DMS 273 (cell line): Measurements from ENCODE around the gene CORO2A.

ENCODE experiments used
- DNase-seq: peaks from one replicate; lab custom pipeline; 2025; ENCODE audit not compliant: unreplicated experiment; lab: John Stamatoyannopoulos, UW

The CORO2A gene, protein sequence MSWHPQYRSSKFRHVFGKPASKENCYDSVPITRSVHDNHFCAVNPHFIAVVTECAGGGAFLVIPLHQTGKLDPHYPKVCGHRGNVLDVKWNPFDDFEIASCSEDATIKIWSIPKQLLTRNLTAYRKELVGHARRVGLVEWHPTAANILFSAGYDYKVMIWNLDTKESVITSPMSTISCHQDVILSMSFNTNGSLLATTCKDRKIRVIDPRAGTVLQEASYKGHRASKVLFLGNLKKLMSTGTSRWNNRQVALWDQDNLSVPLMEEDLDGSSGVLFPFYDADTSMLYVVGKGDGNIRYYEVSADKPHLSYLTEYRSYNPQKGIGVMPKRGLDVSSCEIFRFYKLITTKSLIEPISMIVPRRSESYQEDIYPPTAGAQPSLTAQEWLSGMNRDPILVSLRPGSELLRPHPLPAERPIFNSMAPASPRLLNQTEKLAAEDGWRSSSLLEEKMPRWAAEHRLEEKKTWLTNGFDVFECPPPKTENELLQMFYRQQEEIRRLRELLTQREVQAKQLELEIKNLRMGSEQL

DNA sequence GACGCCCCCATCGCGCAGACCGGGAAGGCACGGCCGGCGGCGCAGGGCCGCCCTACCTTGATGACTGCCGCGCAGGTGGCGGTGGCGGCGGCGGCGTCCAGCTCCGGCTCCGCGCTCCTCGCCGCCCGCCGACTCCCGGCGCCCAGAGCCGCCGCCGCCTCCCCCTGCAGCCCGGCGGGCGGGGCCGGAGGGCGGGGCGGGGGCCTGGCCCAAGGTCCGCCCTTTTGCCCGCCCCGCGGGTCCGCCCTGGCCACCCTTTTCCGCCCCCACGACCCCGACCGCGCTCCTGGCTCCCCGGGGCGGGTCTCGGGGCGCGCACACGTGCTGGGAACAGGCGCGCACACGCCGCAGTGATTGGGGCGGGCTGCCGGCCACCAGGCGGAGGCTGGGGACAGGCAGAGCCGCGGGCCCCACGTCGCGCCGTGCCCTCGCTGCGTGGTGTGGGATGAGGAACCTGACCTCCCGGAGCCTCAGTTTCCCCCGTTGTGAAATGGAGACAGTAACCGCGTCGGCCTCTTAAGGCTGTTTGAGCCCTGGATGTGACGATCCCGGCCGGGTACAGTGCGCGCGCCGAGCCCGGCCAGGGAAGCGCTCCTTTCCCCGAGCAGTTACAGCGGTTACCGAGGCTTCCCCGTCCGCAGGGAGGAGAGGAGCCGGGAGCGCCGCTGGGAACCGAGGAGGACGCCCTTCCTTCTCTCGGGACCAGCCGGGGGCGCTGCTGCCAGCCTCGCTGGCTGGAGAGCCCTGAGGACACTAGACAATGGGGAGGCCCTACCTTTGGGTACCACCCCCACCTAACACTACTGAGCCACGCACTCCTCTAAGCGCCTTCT lies at the start of gene CORO2A:
CORO2A (minus strand) TSS at position 135 of the 833 bp plus-strand sequence. CDS start 34,977 bp downstream, outside the sequence.
- peak; percentile 88 for DNase-seq

DNA sequence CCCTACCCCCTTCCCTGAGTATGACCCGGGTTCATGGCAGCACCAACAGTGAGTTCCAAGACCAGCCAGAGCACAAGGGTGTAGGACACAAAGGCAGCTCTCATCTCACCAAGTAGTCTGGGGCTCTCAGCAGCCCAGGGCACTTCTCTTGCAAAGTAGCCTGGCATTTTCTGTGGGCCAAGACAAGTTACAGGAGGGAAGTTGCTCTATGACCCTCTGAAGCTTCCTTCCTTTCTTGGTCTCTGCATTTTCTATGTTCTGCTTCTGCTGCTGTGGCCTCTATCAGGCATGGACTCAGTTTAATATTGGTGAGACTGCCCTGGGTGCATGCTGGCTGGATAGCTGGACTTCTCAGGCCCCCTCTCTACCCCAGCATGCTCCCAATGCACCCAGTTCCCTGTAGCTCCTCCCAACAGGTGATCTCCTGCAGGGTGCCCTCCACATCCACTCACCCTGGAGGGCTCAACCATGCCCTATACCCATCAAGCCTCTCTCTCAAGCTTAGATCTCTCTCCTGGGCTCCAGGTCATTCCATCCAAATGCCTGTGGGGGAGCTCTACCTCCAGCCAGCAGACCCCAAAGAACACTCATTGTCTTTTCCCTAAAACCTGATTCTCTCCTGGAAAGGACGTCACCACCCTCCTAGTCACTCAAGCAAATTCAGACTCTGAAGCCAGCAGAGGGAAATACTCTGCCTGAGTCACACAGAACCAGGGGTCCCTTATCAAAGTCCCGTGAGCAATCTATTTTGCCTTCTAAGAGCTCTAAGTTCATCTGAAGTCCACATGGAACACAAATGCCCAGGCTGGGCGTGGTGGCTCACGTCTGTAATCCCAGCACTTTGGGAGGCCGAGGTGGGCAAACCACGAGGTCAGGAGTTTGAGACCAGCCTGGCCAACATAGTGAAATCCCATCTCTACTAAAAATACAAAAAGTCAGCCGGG lies 49.2 kb upstream of the CORO2A start:
- peak; percentile 13 for DNase-seq

DNA sequence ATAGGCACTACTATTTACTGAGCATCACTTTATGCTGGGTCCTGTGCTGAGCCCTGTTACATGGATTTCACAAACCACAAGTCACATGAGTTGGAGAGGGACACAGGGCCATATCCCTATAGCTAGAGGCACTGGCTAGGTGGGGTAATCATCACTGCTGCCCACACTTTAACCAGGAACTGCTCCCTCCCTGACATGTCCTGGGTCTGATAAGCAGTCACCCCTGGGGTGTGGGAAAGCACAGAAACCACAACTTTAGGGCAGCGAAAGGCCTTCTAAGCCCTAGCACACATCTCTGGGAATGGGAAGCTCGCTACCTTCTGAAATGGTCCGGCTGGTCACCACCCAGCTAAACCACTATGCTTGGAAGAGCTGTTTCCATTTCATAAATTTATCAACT lies 48.0 kb upstream of the CORO2A start:
- DNase-seq: no peak

DNA sequence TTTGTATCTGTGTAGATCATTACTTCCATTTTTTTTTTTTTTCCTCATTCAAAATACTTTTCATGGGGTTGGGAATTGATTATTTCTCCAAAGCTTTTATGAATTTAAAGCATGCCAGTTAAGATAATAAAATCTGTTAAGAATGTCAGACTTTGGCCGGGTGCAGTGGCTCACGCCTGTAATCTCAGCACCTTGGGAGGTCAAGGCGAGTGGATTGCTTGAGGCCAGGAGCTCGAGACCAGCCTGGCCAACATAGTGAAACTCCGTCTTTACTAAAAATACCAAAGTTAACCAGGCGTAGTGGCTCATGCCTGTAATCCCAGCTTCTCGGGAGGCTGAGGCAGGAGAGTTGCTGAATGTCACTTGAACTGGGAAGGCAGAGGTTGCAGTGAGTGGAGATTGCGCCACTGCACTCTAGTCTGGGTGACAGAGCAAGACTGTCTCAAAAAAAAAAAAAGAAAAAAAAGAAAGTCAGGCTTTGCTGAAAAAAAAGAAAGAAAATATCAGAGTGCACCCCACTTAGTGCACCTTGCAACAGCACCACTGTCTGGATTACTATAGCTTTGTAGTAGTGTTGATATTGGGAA lies 44.6 kb upstream of the CORO2A start:
- no peak for DNase-seq

DNA sequence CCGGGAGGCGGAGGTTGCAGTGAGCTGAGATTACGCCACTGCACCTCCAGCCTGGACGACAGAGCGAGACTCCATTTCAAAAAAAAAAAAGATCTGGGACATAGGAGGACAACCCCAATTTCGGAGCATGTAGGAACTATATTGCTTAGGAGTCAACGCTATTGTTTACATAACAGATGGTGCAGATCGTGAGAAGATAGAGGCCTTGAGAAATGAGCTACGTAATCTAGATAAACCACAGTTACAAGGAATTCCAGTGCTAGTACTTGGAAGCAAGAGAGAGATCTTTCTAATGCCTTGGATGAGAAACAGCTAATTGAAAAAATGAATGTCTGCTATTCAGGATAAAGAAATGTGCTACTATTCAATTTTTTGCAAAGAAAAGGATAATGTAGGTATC lies 42.7 kb upstream of the CORO2A start:
- DNase-seq: peak; percentile 18

DNA sequence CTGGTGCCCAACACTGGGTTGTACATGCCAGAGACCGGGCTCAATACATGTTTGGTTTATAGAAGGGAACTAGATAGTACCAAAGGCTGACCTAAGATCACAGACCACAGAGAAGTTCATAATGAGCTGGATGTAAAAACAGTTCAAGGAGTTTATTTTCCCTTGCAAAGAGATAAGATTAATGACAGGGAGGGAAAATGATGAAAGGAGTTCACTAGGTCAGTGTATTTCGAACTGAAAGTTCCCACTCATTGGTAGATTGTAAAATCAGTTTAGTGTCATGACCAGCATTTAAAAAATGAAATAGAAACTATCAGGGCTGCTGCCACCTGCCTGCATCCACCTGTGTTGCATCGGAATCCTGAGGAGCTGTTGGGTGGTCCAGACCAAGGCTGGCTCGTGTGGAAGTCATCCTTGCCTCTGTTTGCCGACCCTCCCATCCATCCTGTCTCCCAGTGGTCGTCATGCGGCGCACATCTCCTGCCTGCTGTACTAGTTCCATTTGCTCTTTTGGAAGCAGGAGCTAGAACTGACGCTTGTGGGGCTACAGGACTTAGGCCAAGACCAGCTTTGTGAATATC lies 41.9 kb upstream of the CORO2A start:
- no peak for DNase-seq

DNA sequence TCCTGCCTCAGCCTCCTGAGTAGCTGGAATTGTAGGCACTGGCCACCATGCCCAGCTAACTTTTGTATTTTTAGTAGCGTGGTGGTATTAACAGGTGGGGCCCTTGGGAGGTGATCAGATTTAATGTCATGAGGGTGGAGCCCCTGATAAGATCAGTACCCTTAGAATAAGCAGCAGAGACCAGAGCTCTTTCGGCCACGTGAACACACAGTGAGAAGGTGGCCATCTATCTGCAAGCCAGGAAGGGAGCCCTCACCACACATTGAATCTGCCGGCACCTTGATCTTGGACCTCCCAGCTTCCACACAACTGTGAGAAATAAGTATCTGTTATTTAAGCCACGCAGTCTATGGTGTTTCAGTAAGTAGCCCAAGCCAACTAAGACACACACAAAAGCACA lies 40.5 kb upstream of the CORO2A start:
- no peak for DNase-seq

DNA sequence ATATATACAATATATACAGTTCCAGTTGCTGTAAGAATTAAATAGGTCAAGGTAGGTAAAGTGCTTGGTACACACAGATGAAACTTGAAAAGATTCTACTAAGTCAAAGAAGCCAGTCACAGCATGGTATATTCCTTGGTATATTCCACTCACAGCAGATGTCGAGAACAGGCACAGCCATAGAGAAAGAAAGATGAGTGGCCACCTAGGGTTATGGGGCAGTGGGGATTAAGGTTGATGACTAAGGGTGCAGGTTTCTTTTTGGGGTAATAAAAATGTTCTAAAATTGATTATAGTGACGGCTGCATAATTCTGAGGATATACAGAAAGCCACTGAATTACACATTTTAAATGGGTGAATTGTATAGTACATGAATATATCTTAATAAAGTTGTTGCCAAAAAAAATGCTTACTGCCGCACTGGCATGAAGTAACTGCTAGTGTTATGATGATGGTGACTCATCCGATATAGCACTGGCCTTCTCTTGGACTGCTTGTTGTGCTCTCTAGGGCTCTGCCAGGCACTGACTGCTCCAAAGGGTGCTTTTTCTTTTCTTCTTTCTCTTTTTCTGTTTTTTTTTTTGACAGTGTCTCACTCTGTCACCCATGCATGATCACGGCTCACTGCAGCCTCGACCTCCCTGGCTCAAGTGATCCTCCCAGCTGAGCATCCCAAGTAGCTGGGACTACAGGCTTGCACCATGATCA lies 39.5 kb upstream of the CORO2A start:
- DNase-seq: no peak

DNA sequence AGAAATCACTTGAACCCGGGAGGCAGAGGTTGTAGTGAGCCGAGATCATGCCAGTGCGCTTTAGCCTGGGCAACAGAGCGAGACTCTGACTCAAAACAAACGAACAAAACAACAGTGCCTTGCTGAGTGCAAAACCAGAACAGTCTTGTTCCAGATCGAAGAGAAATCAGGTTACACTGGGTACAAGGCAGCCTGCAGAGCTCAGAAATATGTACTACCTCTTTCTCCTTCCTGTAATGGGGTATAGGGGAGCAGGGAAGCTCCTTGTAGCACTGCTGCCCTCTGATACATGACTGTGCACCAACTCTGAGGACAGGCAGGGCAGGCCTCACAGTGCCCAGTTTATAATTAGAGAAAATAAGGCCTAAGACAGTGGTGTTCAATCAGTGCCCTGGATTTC lies 38.4 kb upstream of the CORO2A start:
- no peak for DNase-seq

DNA sequence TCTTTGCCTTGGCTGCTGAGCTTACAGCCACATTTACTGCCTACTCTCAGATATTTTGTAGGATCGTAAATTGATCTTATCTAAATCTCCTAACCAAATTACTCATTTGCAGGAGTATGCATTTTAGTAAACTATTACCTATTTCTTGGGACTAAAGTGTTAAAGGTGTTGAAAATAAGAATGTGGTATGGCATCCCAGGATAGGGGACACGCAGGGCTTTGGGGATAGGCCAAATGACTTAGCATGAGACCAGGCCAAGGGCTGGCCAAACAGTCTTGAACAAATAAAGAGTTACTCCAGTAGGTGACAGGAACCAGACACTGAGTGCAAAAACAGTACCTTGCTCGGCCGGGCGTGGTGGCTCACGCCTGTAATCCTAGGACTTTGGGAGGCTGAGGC lies 37.9 kb upstream of the CORO2A start:
- DNase-seq: no peak

DNA sequence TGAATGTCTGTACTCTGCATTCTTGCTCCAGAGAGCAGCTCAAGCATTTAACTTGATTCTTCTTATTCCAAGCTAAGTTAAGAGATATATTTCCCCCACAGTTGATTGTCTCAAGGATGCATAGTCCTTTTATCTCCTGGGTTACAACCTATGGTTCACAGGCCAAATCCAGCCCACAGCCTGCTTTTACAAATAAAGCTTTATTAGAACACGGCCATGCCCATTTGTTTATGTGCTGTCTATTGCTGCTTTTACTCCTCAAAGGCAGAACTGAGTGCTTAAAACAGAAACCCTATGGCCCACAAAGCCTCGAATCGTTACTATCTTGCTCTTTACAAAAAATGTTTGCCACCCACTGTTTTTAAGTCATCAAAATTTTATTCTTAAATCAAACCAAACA lies 37.2 kb upstream of the CORO2A start:
- DNase-seq: no peak

DNA sequence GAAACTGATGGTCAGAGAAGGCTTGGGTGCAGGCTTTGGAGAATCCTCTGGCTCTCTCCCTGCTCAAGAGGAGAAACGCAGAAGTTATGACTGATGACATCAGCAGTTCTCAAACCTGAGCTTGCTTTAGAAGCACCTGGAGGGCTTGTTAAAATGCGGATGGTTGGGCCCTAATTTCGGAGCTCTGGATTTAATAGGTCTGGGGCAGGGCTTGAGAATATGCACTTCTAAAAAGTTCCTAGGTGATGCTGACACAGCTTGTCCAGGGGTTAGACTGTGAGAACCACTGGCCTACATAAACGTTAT lies 36.6 kb upstream of the CORO2A start:
- no peak for DNase-seq

DNA sequence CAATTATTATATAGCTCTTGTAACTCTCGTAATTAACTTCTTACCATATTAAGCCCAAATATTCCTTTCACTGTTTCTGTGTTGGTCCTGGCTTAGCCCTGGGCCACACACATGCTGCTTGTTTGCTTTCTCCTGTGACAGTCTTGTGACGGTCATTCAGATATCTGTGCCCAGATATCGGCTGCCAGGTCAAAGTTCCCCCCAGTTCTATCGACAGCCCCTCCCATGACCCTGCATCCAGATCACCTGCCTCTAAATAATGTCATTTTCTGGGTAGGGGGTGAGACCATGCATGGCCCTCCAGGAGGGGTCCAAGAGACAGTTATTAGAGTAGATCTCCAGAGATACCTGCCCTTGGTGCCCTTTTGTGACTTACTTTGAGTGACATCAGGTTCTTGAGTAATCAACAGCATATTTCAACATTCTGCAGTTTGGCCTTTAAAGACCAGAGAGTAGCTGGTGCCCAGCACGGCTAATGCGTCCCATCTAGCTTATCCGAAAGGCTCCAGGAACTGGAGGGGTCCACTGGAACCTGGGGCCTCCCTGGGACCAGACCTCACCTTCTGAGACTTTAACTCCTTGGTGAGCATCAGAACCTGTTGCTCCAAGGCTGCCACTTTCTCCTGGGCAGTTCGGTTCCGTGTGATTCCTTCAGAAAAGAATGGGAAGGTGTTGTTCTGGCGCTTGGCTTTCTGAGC lies 36.1 kb upstream of the CORO2A start:
- no peak for DNase-seq

DNA sequence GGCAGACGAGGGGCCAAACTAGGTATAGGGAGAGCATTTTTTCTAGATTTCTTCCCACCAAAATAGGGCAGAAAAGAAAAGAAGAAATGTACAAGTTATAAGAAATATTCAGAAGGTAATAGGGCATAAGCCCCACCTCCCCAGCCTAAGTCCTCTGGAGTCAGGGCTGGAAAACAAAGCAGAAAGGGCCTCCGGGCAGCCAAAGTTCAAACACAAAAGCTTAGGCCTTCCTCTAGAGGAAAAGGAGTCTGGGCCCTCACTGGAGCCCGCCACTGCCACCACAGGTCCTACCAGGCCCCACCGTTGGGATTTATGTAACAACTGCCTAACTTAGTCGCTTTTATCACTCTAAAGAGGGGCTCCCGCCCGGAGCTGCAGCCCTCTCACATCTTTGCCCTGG lies 35.4 kb upstream of the CORO2A start:
- DNase-seq: no peak

DNA sequence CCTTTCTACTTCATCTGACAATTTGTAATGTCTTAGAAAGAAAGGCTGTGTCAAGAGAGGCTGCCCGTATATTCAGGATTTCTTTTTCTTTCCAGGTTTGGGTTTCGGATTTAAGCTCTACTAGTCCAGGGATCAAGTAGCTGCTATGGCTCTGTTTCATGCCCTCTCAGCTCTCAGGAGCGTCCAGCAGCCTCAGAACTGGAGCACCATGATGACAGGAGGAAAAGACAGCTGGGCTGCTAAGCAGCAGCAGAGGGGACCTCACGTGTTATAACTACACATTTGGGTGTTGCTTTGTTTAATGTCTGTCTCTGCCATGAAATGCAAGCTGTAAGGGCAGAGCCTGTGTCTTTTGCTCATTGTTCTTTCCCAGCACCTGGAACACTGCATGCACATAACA lies 34.5 kb upstream of the CORO2A start:
- peak; percentile 82 for DNase-seq

DNA sequence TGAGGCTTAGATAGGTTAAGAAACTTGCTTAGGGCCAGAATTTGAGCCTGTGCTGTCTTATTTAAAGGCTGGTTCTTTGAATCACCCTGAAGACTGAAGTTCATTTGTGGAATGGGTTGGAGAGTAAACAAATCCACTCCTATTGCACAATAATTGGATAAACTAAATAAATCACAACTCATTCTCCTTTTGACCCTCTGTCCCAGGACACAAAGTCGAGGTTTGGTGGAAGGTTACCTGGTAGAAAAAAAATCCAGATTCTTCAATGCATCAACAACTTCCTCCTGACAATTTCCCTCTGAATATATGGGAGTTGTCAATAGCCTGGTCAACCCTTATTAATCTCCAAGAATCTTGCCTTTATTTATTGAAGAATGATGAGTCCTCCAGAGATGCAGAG lies 34.1 kb upstream of the CORO2A start:
- DNase-seq: no peak

DNA sequence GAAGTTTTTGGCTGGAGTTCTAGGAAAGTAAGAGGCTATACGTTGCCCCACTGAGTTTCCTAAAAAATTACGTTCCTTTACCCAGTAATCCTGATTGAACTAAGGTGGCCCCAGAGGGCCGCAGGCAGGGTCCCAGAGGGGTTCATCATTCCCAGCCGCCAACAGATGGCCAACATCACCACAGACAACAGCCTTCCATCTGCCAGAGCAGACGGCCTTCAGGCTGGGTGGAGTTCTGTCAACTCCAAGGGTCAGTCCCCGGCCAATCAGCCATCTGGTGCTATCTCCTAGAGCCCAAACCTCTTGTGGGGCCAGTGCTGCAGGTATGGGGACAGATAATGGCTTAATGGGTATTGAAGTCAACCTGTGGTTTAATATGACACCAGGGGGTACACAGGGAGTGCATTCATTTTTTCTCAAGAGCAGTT lies 32.6 kb upstream of the CORO2A start:
- DNase-seq: peak; percentile 90

DNA sequence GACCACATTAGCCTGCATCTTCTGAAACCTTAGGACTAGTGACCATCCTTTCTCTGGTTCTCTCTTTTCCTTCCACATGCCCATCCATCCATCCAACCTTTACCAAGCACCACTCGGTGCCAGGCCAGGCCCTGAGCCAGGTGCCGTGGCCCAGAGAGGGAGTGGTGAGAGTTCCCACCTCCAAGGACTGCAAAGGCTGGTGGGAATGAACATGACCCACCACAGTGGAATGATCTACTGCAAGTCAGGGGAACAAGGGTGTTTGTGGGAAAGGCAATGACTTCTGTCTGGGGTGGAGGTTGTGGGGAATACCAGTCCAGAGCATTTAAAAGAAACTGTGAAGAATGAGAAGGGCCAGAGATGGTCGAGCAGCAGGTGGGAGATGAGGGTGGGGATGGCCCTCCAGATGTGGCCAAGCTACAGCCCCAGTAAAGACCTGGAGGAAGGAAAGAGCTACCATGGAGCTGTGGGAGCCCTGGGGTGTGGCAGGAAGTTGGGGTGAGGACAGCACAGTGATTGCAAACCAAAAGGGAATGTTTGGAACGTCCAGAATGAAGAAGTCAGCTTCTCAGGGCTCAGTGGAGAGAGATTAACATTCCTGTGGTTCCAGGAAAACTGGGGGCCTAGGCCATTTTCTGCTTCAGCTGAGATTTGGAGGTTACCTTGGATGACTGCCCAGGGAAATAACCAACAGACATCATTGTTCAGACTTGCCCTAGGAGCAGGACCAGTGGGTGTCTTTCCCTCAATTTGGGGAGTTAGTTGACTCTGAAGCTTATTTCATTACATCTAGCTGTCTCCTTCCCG lies 30.7 kb upstream of the CORO2A start:
- DNase-seq: peak; percentile 33
